Tibial nerve (tissue), 4 donors: ENCODE results near the gene CA5B.

ENCODE experiments used
- CTCF ChIP-seq, 5 experiments: fragments of 200-600 bp in 3 of 5; fragments of 450-650 bp in 2 of 5; sonication (generic) in 3 of 5; IDR thresholded peaks; one replicate each; pipeline ENCODE4 v1.5.1; 2016 to 2019; ENCODE audit warnings: antibody characterized with exemption in 5 of 5, mild to moderate bottlenecking in 3 of 5, moderate library complexity in 2 of 5
- EP300 ChIP-seq, 2 donors: sonication (generic); formaldehyde crosslinking; IDR thresholded peaks; one replicate each; pipeline ENCODE4 v1.6.1; 2017; ENCODE audit warnings: antibody characterized with exemption in 2 of 2, mild to moderate bottlenecking in 1 of 2
- POLR2A ChIP-seq, 2 donors: fragments of 450-650 bp; IDR thresholded peaks; one replicate each; pipeline ENCODE4 v1.6.1; 2017; ENCODE audit warnings: antibody characterized with exemption in 2 of 2, mild to moderate bottlenecking in 2 of 2, moderate library complexity in 2 of 2

- no peak for TF ChIP-seq CTCF (IDR thresholded peaks at IDR 0.05)
- TF ChIP-seq POLR2A (IDR thresholded peaks at IDR 0.05) = no peak
- no peak for TF ChIP-seq EP300 (IDR thresholded peaks at IDR 0.05)
Observed at GRCh38 chrX:15718283-15718970, 19.6 kb upstream of the CA5B start.
